ENCODE measurements around the gene TERB2. TPM values are rescaled to one million over a fixed set of nuclear protein-coding genes. Genes with fewer than 3 reads are reported as not detected.

The TERB2 gene
- total RNA-seq, 1 donor from 2014 or later = not detected

DNA sequence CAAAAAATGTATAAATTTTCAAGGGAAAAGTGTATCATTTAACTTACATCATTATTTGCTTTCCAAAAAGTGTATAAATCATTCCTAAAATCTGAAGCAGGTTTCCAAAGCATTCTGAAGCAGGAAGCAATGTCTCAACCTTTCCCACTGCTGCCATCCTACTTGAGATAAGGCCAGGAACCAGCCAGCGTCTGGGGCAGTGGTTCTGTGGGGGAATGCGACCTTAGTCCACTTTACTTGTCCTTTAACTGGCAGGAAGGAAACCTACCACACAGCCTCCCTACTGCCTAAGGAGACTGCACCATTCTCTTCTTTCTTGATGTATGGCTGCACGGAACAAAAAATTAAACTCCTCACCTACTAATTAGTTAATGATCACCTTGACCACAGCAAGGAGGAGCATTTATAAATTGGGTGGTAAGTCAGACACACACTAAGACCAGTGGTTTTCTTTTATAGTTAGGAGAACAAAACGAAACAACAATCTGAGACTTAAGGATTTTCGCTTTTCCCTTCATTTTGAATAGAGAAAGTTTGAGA lies 70.2 kb downstream of the TERB2 start:
- ChIA-PET POLR2A (no interaction called here), CTCF (no interaction called here)
- ATAC-seq (ENCODE audit: low read depth) = no peak
- Mint-ChIP-seq H3K36me3 (ENCODE audit: low read depth) (peaks cover 18% of the 10 kb centered on the region), H3K9me3 (peaks cover 3% of the 10 kb centered on the region), H3K4me1 (peaks cover 27% of the 10 kb centered on the region), H3K27ac (no peak overlapping the region), H3K4me3 (no peak overlapping the region), H3K27me3 (no peaks in the 10 kb centered on the region)
- no peak for DNase-seq
- intact Hi-C loops (cut with micrococcal nuclease) = loop anchor here (10.0 kb wide), 2 partner anchors 368 to 428 kb away; no protein-coding TSS in a partner anchor
- TF ChIP-seq, protein P1, sequence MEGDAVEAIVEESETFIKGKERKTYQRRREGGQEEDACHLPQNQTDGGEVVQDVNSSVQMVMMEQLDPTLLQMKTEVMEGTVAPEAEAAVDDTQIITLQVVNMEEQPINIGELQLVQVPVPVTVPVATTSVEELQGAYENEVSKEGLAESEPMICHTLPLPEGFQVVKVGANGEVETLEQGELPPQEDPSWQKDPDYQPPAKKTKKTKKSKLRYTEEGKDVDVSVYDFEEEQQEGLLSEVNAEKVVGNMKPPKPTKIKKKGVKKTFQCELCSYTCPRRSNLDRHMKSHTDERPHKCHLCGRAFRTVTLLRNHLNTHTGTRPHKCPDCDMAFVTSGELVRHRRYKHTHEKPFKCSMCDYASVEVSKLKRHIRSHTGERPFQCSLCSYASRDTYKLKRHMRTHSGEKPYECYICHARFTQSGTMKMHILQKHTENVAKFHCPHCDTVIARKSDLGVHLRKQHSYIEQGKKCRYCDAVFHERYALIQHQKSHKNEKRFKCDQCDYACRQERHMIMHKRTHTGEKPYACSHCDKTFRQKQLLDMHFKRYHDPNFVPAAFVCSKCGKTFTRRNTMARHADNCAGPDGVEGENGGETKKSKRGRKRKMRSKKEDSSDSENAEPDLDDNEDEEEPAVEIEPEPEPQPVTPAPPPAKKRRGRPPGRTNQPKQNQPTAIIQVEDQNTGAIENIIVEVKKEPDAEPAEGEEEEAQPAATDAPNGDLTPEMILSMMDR (IDR thresholded peaks at IDR 0.05) = no peak

GRCh38 chr15:45027220-45027619 lies 70.7 kb downstream of the TERB2 start:
- Mint-ChIP-seq H3K36me3 (ENCODE audit: low read depth) (peaks cover 18% of the 10 kb centered on the region), H3K27me3 (no peaks in the 10 kb centered on the region), H3K27ac (no peak overlapping the region), H3K4me3 (no peak overlapping the region), H3K4me1 (peaks cover 26% of the 10 kb centered on the region), H3K9me3 (peaks cover 3% of the 10 kb centered on the region)
- ATAC-seq (ENCODE audit: low read depth) = no peak
- no peak for DNase-seq
- CTCF ChIA-PET = no interaction called here
- TF ChIP-seq, protein P1 (IDR thresholded peaks at IDR 0.05) = no peak
- intact Hi-C loops (cut with micrococcal nuclease) = loop anchor here (10.0 kb wide), 2 partner anchors 368 to 428 kb away; no protein-coding TSS in a partner anchor
- POLR2A ChIA-PET = no interaction called here

Other genes with a start within 250 kb of the TERB2 start
- 19.8 and 27.2 TPM in 2 replicates for gene PATL2, start 245.4 kb upstream of the TERB2 start, total RNA-seq
- gene B2M, start 245.2 kb upstream of the TERB2 start, total RNA-seq = 3,396 and 3,707 TPM in 2 replicates
- gene TRIM69, start 220.2 kb upstream of the TERB2 start, total RNA-seq = 30.8 and 35.4 TPM in 2 replicates
- 15.1 and 15.5 TPM in 2 replicates for gene SORD, start 66.5 kb downstream of the TERB2 start, total RNA-seq
- not detected in 2 replicates for gene DUOX2, start 157.5 kb downstream of the TERB2 start, total RNA-seq
- not detected in 2 replicates for gene DUOXA2, start 157.6 kb downstream of the TERB2 start, total RNA-seq
- 0.15 and 0.33 TPM in 2 replicates for gene DUOXA1, start 173.2 kb downstream of the TERB2 start, total RNA-seq
- 0.11 and 0.39 TPM in 2 replicates for gene DUOX1, start 173.3 kb downstream of the TERB2 start, total RNA-seq
- 5.8 and 8.5 TPM in 2 replicates for gene SHF, start 231.3 kb downstream of the TERB2 start, total RNA-seq